OCI-LY3 (cell line): ENCODE results near the gene FGR.

ENCODE experiments used
- EZH2phosphoT487 ChIP-seq: fragments of 200-600 bp; shearing (Covaris generic); IDR thresholded peaks from 2 replicates; pipeline ENCODE4 v1.6.1; 2018; ENCODE audit warnings: antibody characterized with exemption, mixed run types, low read depth
- TF ChIP-seq, protein P1 (sequence below): fragments of 200-600, 300-600 bp; sonication (generic); IDR thresholded peaks from 2 replicates; pipeline ENCODE4 v1.5.1; 2014; ENCODE audit warnings: antibody characterized with exemption, low read length, low read depth

DNA sequence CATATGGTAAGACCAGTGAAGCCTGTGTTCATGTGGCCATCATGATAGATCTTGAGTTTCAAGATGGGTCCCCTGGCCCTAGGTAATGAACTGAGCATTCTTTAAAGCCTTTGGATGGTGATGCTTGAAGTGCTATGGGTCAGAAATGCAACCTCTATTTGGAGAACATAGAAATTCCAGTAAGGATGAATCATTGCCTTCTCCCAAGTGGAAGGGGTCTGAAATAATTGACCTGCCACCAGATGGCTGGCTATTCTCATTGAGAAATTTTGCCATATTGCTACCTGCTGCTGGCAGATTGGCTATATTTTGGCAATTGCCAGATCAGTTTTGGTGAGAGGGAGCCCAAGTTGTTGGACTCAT, 37.7 kb upstream of the FGR start:
- TF ChIP-seq, protein P1, sequence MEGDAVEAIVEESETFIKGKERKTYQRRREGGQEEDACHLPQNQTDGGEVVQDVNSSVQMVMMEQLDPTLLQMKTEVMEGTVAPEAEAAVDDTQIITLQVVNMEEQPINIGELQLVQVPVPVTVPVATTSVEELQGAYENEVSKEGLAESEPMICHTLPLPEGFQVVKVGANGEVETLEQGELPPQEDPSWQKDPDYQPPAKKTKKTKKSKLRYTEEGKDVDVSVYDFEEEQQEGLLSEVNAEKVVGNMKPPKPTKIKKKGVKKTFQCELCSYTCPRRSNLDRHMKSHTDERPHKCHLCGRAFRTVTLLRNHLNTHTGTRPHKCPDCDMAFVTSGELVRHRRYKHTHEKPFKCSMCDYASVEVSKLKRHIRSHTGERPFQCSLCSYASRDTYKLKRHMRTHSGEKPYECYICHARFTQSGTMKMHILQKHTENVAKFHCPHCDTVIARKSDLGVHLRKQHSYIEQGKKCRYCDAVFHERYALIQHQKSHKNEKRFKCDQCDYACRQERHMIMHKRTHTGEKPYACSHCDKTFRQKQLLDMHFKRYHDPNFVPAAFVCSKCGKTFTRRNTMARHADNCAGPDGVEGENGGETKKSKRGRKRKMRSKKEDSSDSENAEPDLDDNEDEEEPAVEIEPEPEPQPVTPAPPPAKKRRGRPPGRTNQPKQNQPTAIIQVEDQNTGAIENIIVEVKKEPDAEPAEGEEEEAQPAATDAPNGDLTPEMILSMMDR = no peak
- no peak for TF ChIP-seq EZH2phosphoT487
